Measurements from ENCODE around the gene SIGLEC1. TPM values are rescaled to one million over a fixed set of nuclear protein-coding genes. Genes with fewer than 3 reads are reported as not detected.

The SIGLEC1 gene
- polyA plus RNA-seq, 1 donor from 2014 or later: not detected

DNA sequence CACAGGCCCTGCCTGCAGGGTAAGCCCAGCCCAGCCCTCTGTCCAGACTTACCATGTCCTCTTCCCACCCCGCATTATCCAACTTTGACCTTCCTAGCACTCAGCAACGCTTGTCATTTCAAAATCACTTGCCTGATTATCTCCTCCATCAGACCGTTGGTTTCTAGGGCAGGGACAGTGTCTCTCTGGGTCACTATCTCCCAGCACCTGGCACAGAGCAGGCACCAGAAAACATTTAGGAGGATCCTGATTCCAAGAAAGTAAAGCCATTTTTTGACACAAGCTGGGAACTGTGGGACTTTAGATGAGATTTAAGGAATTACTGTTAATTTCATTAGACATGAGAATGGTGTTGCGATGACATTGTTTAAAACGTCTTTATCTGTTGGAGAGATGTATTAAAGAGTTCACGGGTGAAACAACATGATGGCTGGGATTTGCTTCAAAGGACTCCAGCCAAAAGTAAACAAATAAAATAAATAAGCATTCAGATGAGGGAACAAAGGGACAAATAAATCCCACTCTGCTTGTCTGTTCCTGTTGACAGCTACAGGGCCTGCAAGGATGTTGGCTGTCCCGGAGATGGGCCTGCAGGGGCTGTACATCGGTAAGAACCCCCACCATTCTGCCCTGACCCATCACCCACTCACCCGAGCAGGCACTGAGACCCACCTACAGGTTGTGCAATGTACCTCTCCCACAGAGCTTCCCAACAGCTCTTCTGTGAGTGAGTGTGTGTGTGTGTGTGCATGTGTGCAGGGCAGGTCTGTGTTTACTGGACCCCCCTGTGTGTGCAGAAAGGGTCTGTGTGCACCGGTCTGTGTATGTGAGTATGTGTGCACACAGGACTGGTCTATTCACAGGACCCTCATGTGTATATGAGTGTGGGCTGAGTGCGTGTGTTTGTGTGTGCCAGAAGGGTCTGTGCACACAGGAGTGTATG lies 26.0 kb upstream of the SIGLEC1 start:
- Mint-ChIP-seq H3K4me3 (no peak overlapping the region), H3K27me3 (peaks cover 10% of the 10 kb centered on the region), H3K9me3 (no peaks in the 10 kb centered on the region), H3K4me1 (no peaks in the 10 kb centered on the region), H3K36me3 (no peaks in the 10 kb centered on the region), H3K27ac (no peak overlapping the region)

GRCh38 chr20:3735768-3736167 lies 23.4 kb upstream of the SIGLEC1 start:
- no peak overlapping the region for H3K4me3 Mint-ChIP-seq

GRCh38 chr20:3734111-3734843 lies 21.9 kb upstream of the SIGLEC1 start:
- Mint-ChIP-seq H3K4me1 (no peaks in the 10 kb centered on the region), H3K27ac (peak overlapping the region in 1 of 3 donors; percentile 53), H3K27me3 (peaks cover 37% of the 10 kb centered on the region), H3K36me3 (no peaks in the 10 kb centered on the region), H3K4me3 (peak overlapping the region in 1 of 4 donors; percentile 39), H3K9me3 (no peaks in the 10 kb centered on the region)

More at GRCh38 chr20:3735768-3736167, 23.4 kb upstream of the SIGLEC1 start:
- H3K36me3 Mint-ChIP-seq: no peaks in the 10 kb centered on the region
- H3K27me3 Mint-ChIP-seq: peaks cover 28% of the 10 kb centered on the region
- no peaks in the 10 kb centered on the region for H3K4me1 Mint-ChIP-seq
- H3K9me3 Mint-ChIP-seq: no peaks in the 10 kb centered on the region
- peak overlapping the region in 1 of 3 donors; percentile 24 for H3K27ac Mint-ChIP-seq

- Mint-ChIP-seq H3K36me3 (no peaks in the 10 kb centered on the region), H3K27ac (no peak overlapping the region), H3K4me1 (no peaks in the 10 kb centered on the region), H3K9me3 (no peaks in the 10 kb centered on the region), H3K27me3 (peaks cover 37% of the 10 kb centered on the region), H3K4me3 (no peak overlapping the region)
Measured at GRCh38 chr20:3733119-3733995, 21.0 kb upstream of the SIGLEC1 start.

DNA sequence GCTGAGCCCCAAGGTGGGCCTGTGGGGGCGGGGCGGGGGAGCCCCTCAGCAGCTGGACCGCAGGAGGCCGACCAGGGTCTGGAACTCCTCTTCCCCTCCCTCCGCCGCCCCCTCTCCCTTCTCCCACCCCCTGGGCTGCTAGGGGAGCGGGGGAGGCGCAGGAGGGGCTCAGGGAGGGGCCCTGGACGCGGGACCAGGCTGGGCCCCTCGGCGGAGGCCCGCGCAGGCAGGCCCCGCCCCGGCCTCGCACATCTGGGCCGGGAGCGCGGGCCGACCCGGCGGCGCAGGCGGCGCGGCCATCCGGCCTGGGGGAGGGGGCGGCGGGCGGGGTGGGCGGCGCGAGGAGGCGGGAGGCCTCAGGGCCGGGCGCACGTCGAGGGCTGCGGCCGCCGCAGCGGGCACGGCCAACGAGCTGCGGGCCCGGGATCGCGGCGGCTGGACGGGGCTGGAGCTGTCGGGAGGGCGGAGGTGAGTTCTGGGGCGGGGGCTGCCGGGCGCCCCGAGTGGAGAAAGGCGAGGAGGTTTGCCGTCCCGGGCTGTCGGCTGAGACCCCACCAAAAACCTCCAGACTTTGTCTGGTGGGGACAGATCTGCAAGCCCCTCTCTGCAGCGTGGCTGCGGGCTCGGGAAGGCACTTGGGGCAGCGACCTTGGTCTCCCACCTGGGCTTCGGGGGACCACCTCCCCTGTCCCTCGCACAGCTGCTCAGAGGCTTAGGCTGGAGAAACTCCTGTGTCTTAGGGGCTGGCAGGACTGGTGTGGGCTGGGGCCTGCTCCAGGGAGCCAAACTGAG lies 20.1 kb upstream of the SIGLEC1 start, which contains the start of gene HSPA12B:
HSPA12B (plus strand) TSS at position 359 of the 792 bp plus-strand sequence. CDS start 5,990 bp downstream, outside the sequence.
- Mint-ChIP-seq H3K36me3 (no peaks in the 10 kb centered on the region), H3K9me3 (no peaks in the 10 kb centered on the region), H3K4me1 (no peaks in the 10 kb centered on the region), H3K27me3 (peaks cover 38% of the 10 kb centered on the region), H3K4me3 (no peak within 1 kb of the TSS), H3K27ac (no peak within 1 kb of the TSS)

GRCh38 chr20:3731944-3732326 lies 19.5 kb upstream of the SIGLEC1 start:
- Mint-ChIP-seq H3K27ac (no peak overlapping the region), H3K27me3 (peaks cover 44% of the 10 kb centered on the region), H3K4me3 (no peak overlapping the region), H3K36me3 (no peaks in the 10 kb centered on the region), H3K4me1 (no peaks in the 10 kb centered on the region), H3K9me3 (no peaks in the 10 kb centered on the region)

- no peak overlapping the region for H3K27ac Mint-ChIP-seq
- H3K27me3 Mint-ChIP-seq: peaks cover 46% of the 10 kb centered on the region
- H3K4me1 Mint-ChIP-seq: no peaks in the 10 kb centered on the region
- no peaks in the 10 kb centered on the region for H3K36me3 Mint-ChIP-seq
- H3K9me3 Mint-ChIP-seq: no peaks in the 10 kb centered on the region
- no peak overlapping the region for H3K4me3 Mint-ChIP-seq
Measured at GRCh38 chr20:3730803-3731672, 18.6 kb upstream of the SIGLEC1 start.

- Mint-ChIP-seq H3K27me3 (peaks cover 43% of the 10 kb centered on the region), H3K4me3 (no peak overlapping the region), H3K4me1 (no peaks in the 10 kb centered on the region), H3K9me3 (no peaks in the 10 kb centered on the region), H3K36me3 (no peaks in the 10 kb centered on the region), H3K27ac (peak overlapping the region in 1 of 3 donors; percentile 21)
Measured at GRCh38 chr20:3729811-3730540, 17.6 kb upstream of the SIGLEC1 start.

GRCh38 chr20:3729378-3729777 lies 17.0 kb upstream of the SIGLEC1 start:
- Mint-ChIP-seq H3K4me1 (no peaks in the 10 kb centered on the region), H3K36me3 (no peaks in the 10 kb centered on the region), H3K27me3 (peaks cover 43% of the 10 kb centered on the region), H3K9me3 (no peaks in the 10 kb centered on the region), H3K27ac (no peak overlapping the region), H3K4me3 (no peak overlapping the region)

- Mint-ChIP-seq H3K27ac (no peak overlapping the region), H3K9me3 (no peaks in the 10 kb centered on the region), H3K4me1 (no peaks in the 10 kb centered on the region), H3K36me3 (no peaks in the 10 kb centered on the region), H3K4me3 (no peak overlapping the region), H3K27me3 (peaks cover 41% of the 10 kb centered on the region)
Measured at GRCh38 chr20:3728876-3729275, 16.5 kb upstream of the SIGLEC1 start.

- Mint-ChIP-seq H3K27me3 (peaks cover 40% of the 10 kb centered on the region), H3K9me3 (no peaks in the 10 kb centered on the region), H3K27ac (no peak overlapping the region), H3K4me3 (no peak overlapping the region), H3K4me1 (no peaks in the 10 kb centered on the region), H3K36me3 (no peaks in the 10 kb centered on the region)
Measured at GRCh38 chr20:3728354-3728753, 16.0 kb upstream of the SIGLEC1 start.

DNA sequence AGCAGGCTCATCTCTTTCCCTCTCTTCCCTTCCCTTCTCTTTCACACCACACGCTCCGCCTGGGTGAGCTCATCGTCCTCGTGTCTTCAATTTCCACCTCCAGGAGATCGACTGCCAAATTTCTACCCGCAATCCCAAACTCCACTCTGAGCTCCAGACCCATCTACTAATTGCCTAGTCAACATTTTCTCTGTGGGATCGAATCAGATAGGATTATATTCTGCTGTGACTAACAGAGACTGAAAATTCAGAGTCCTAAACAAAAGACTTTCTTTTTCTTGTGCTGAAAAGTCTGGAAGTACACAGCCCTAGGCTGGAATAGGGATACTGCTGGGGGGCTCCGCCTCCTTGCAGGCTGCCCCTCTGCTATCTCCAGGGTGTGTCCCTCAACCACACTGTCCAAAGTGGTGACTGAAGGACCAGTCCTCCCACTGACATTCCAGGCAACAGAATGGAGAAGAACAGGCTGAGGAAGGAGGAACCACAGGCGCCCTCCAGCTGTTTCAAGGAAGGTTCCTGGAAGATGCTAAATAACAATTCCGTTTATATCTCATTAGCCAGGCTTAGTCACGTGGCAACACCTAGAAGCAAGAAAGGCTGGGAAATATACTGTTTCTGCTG lies 15.1 kb upstream of the SIGLEC1 start:
- no peak overlapping the region for H3K4me3 Mint-ChIP-seq
- H3K36me3 Mint-ChIP-seq: no peaks in the 10 kb centered on the region
- H3K9me3 Mint-ChIP-seq: no peaks in the 10 kb centered on the region
- H3K27me3 Mint-ChIP-seq: peaks cover 37% of the 10 kb centered on the region
- no peaks in the 10 kb centered on the region for H3K4me1 Mint-ChIP-seq
- H3K27ac Mint-ChIP-seq: no peak overlapping the region

Data from IgD-negative memory B cell (primary cell).